ENCODE measurements around the gene SYVN1. TPM values are rescaled to one million over a fixed set of nuclear protein-coding genes. Genes with fewer than 3 reads are reported as not detected.

The SYVN1 gene
- total RNA-seq, 4 donors from 2014 or later: 28.8 to 103 (median 69.7) TPM

- peaks cover 24 to 29% of the 10 kb centered on the region in 2 donors for H3K4me1 ChIP-seq
- H3K27ac ChIP-seq: peak overlapping the region; percentile 94 to 98 (median 96)
- 1 to 2% methylated on average over 20 of the region's 20 CpGs for WGBS, 2 donors
- peak in 1 of 2 donors; percentile 41 for DNase-seq
- no peaks in the 10 kb centered on the region for H3K27me3 ChIP-seq
- intact Hi-C loops (cut with DNase I): loop anchor here (5.0 kb wide), 1 partner anchor 49 kb away; the partner anchor contains the start of gene CAPN1
- no peaks in the 10 kb centered on the region for H3K9me3 ChIP-seq
- H3K4me3 ChIP-seq (replicated peaks in 1 of 3): peak overlapping the region; percentile 50 to 90 (median 66)
- H3K36me3 ChIP-seq: peaks cover 38 to 42% of the 10 kb centered on the region in 2 donors
- no peak for TF ChIP-seq CTCF (IDR thresholded peaks at IDR 0.05)
- TF ChIP-seq POLR2A (IDR thresholded peaks at IDR 0.05): no peak
These were observed 595 bp downstream of the SYVN1 start for GRCh38 chr11:65133724-65134123.

DNA sequence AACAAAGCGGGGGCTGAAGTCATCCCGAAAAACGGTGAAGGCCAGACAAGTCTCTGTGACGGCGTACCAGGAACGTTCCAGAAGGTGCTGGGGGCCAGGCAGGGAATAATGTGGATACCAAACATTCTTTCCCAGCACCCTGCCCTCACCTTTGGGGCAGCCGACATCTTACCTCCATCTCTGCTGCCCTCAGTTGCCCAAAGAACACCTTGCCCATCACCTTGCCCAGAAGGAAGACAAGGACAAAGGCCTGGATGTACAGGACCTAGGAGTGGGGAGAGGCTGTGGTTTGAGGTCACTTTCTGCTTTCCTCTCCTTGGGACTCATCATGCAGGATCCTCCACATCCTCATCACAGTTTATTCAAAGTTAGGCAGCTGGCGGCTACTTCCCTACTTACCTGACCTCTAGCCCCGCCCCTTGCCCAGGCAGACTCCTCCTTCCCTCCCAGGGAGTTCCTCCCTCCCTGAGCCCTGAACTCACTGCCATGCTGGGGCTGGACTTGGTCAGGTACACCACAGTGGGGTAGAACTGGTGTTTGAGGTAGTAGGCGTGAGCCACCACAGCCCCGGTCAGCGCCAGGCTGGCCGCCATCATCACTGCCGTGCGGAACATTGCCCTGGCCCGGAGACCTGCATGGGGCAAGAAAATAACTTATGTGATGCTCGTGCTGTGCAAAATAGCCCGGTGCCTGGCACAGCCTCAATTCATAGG is 1.2 kb downstream of the SYVN1 start:
- no peaks in the 10 kb centered on the region for H3K27me3 ChIP-seq
- no peak for TF ChIP-seq POLR2A (IDR thresholded peaks at IDR 0.05)
- no peak for TF ChIP-seq CTCF (IDR thresholded peaks at IDR 0.05)
- H3K9me3 ChIP-seq: no peaks in the 10 kb centered on the region
- peak overlapping the region; percentile 50 to 90 (median 66) for H3K4me3 ChIP-seq (replicated peaks in 1 of 3)
- H3K27ac ChIP-seq: peak overlapping the region in 1 of 3 donors; percentile 96
- peaks cover 44 to 48% of the 10 kb centered on the region in 2 donors for H3K36me3 ChIP-seq
- peak; percentile 77 to 81 for DNase-seq
- intact Hi-C loops (cut with DNase I): loop anchor here (5.0 kb wide), 1 partner anchor 49 kb away; the partner anchor contains the start of gene CAPN1
- H3K4me1 ChIP-seq: peaks cover 24 to 29% of the 10 kb centered on the region in 2 donors
- WGBS, 2 donors: 40 to 44% methylated on average over 18 of the region's 18 CpGs

DNA sequence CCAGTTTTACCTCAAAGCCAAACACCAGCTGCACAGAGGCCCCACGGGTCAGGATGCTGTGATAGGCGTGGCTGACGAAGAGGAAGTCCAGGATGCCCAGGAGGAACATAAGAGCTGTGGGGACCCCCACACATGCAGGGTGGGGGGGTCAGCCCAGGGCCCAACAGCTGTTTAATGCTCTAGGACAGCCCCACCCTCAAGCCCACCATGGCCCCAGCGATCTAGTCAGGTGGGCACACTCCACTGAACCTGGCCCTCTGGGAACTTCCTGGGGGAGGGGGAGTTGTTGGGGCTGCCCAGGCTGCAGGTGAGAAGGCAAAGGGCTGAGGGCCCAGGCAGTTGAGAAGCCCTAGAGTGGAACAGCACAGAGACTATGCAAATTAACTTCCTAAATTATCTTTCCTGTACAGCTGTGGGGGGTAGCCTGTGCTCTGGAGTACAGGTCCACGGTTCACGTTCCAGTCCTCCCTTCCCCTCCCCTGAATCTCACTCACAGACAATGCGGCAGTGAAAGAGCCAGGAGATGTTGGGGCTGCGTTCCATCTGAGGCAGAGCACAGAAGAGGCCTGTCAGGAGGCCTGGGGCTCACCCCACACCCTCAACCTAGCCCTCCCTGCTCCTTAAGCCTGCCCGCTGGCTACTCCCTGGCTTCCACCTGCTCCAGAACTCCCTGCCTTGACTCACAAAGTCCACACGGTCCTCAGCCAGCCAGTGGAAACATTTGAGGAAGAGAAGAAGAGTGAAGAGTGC is 1.9 kb downstream of the SYVN1 start:
- Histone ChIP-seq H3K4me1 (peaks cover 23 to 27% of the 10 kb centered on the region in 2 donors), H3K27ac (no peak overlapping the region), H3K36me3 (peaks cover 51 to 55% of the 10 kb centered on the region in 2 donors), H3K4me3 (replicated peaks in 1 of 3) (no peak overlapping the region), H3K9me3 (no peaks in the 10 kb centered on the region), H3K27me3 (no peaks in the 10 kb centered on the region)
- DNase-seq: no peak
- intact Hi-C loops (cut with DNase I): loop anchor here (5.0 kb wide), 1 partner anchor 50 kb away; the partner anchor contains the start of gene CAPN1
- 74 to 76% methylated on average over 7 to 9 of the region's 10 CpGs for WGBS, 2 donors
- TF ChIP-seq POLR2A (IDR thresholded peaks at IDR 0.05) (no peak), CTCF (IDR thresholded peaks at IDR 0.05) (no peak)

DNA sequence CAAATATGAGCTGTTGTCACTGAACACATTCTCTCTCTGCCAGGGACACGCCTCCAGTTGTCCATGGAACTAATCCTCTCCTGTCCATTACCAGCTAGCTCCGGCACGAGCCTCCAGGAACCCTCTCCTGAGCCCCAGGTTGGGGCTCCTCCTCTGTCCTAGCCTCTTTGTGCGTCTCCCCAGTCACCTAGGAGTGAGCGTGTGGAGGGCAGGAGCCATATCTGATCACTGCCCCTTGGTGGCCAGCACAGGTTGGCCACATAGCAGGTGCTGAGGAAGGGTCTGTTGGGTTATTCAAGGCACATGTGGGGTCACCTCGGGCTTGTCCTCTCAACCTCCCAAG is 2.5 kb downstream of the SYVN1 start:
- Histone ChIP-seq H3K36me3 (peaks cover 57 to 61% of the 10 kb centered on the region in 2 donors), H3K27me3 (no peaks in the 10 kb centered on the region), H3K27ac (no peak overlapping the region), H3K4me3 (replicated peaks in 1 of 3) (no peak overlapping the region), H3K4me1 (peaks cover 20 to 22% of the 10 kb centered on the region in 2 donors), H3K9me3 (no peaks in the 10 kb centered on the region)
- DNase-seq: no peak
- WGBS, 2 donors: 90 to 94% methylated on average over 6 of the region's 6 CpGs
- TF ChIP-seq CTCF (IDR thresholded peaks at IDR 0.05): no peak
- TF ChIP-seq POLR2A (IDR thresholded peaks at IDR 0.05): no peak
- intact Hi-C loops (cut with DNase I): loop anchor here (5.0 kb wide), 1 partner anchor 50 kb away; the partner anchor contains the start of gene CAPN1

All from thyroid gland (tissue), 4 donors.